Lung microvascular endothelial cell (primary cell): ENCODE results near the gene ERCC6. TPM values are rescaled to one million over a fixed set of nuclear protein-coding genes. Genes with fewer than 3 reads are reported as not detected.

Experiments
- total RNA-seq: library from RNA; depleted of rRNA; stranded (reverse); fragments of >200 nt; gene quantifications from 2 replicates; pipeline ENCODE4 v1.2.1, GENCODE V29; 2014

Gene ERCC6
- total RNA-seq, 1 donor from 2014 or later: 10.7 TPM

Other genes with a start within 250 kb of the ERCC6 start
- not detected in 2 replicates for gene C10orf71, start 240.0 kb downstream of the ERCC6 start, total RNA-seq
- gene DRGX, start 143.0 kb downstream of the ERCC6 start, total RNA-seq: not detected in 2 replicates
- gene SLC18A3, start 71.2 kb upstream of the ERCC6 start, total RNA-seq: not detected in 2 replicates
- gene CHAT, start 74.9 kb upstream of the ERCC6 start, total RNA-seq: not detected in 2 replicates
- not detected in 2 replicates for gene C10orf53, start 140.5 kb upstream of the ERCC6 start, total RNA-seq
- 0.20 and 0.22 TPM in 2 replicates for gene OGDHL, start 223.2 kb upstream of the ERCC6 start, total RNA-seq